Measurements from ENCODE around the gene GABRG3.
"Not testable (repeated sequence)": the region's sequence is repeated elsewhere in the genome, so short reads cannot be mapped to it uniquely, and the experiment has no call there.

Gene GABRG3

DNA sequence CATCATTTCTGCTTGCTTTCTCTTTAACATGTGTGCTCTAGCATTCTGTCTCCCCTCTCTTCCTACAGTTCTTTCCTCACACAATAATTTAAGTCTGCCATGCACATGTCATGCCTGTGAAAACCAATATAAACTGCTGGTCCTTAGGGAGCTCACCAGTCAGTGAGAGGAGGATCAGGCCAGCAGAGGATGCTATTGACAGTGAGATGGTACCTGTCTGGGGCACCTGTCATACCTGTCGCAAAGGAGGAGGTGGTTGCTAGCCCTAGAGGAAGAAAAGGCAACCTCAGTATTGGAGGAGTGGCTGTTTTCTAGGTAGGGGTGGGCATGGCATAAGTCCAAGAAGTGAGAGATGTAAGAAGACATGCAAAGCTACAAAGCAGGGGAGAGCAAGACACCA, 194.6 kb downstream of the GABRG3 start:
- H3K27ac ChIP-seq: no peak overlapping the region
- no peak overlapping the region for H3K4me3 ChIP-seq

DNA sequence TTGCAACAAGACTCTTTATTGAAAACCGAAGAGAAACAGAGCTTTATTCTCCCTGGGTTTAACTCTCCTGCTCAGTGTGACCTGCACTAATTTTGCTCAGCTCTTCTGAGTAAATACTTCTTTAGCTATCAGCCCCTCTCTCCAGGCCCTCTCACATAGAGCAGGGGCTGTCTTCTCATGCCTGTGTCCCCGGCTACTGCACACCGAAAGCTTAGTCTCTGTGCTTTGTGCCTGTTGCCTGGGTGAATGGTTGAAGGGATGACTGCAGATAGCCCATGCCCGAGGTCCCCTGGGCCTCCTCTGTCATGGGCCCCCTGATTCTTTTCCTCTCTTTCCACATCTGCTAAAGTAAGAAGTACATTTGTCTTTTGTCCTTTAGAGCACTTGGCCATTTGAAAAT, 195.9 kb downstream of the GABRG3 start:
- no peak overlapping the region for H3K27ac ChIP-seq
- H3K4me3 ChIP-seq: no peak overlapping the region

DNA sequence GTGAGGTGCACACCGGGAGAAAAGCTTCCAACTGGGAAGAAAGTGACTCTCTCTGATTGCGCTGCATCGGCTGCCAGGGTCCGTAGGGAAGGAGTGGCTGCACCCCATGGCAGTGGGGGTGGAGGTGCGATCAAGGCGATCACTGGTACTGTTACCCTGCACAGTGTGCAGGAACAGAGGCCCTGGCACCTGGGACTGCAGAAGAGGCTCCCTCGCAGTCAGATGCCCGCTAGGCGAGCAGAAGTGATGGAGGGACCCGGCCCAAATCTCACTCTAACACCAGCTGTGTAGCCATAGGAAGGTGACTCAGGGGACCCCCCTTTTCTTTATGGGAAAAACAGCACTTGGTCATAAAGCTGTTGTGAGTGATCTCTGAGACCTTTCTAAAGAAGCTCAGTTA, 196.8 kb downstream of the GABRG3 start:
- no peak overlapping the region for H3K4me3 ChIP-seq
- H3K27ac ChIP-seq: no peak overlapping the region

DNA sequence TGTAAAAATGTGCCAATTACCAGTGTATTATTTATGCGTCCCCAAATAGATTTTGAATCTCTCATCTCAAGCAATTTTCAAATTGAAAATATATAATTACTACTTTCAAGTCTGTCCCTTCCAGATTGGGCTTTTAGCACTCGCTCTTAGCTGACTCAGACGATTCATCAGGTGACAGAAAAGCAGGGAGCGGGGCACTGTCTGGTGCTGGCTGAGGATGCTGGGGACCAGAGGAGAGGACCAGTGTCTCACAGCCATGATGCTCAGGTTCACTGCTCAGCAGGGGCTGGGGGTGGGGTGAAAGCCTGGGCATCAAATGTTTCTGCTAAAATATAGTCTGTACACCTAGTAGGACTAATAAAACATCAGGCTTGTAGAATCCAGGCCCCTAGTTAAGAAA, 199.9 kb downstream of the GABRG3 start:
- H3K4me3 ChIP-seq: no peak overlapping the region
- H3K27ac ChIP-seq: no peak overlapping the region

DNA sequence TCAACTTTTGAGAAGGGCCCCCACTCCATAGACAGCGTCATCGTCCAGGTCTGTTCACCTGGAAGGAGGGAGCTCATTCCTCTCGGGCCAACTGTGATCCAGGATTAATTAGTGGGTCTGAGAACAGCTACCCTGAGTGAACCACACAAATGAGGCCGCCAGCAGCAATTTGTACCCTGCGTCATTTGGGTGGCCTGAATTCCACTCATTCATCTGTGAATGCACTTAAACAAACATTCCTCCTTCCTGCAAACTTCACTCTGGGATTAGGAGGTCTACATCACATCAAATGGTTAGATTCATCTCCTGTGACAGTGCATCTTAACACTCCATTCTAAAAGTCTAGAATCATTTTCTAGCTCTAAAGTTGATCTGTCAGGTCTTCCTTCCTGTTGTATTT, 201.8 kb downstream of the GABRG3 start:
- no peak overlapping the region for H3K4me3 ChIP-seq
- no peak overlapping the region for H3K27ac ChIP-seq

DNA sequence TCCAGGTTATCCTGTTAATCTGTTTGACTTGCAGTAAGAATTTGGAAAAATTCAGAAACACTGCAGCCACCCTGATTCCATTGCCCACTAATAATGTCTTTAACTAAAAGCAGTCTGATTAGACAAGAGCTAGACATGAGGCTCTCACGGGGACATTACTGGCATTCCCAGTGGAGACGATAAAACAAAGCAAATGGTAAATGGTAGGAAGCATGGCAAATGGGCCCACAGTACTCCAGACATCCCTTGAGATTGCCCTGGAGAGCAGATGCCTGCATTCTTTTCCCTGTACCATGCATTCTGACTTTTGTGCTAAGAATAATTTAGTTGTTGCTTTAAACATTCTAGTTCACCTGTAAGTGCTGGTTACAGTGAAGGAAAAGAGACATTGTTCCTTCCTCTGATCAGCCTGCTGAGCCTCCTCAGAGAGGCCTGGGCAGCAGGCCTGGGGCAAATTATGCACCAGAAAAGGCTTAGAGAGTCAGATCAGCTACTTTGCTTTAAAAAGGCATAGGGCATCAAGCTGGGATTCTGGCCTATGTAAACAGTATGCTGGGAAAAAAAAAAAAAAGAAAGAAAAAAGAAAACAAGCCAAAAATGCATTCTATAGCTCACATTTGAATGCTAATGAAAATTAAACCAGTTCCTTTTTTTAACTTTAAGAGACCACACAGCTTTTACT, 204.6 kb downstream of the GABRG3 start:
- H3K27ac ChIP-seq: no peak overlapping the region
- no peak overlapping the region for H3K4me3 ChIP-seq

DNA sequence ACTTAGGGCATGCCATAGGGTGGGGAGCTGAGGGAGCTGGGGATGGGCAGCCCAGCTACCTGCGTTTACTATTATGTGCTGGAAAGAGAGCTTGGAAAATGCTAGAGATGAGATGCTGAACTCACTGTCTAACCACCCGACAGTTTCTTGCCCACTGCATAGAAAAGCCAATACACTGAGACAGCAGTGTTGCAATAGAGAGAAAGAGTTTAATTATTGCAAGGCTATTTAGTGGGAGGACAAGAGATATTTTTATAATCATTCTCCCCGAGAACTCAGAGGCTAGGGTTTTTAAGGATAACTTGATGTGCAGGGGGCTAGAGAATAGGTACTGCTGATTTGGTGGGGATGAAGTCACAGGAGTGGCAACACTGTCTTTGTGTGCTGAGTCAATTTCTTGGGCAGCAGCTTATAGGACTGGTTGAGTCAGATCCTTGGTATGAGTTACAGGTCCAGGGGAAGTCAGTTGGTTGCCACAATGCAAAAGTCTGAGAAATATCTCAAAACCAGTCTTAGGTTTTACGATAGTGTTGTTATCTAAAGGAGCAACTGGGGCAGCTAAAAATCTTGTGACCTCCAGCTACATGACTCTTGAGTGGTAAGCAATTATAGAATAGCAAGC, 205.9 kb downstream of the GABRG3 start:
- Histone ChIP-seq H3K4me3 (no peak overlapping the region), H3K27ac (no peak overlapping the region)

DNA sequence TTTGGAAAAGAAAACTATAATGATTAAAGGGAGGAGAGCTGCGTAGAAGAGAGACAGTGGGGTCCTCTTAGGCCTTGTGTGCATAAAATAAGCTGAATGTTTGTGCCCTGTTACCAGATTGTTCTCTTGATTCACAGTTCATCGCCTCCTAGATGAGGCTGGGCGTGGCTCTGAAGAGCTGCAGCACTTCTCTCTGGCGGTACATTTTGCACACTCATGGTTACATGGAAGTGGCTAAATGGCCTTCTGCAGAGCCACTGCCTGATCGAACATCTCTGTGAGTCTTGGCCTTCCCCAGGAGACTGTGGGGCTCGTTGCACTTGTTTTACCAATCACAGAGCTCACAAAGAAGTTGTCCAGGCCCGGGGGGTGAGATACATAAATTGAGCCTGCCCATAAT, 208.8 kb downstream of the GABRG3 start:
- Histone ChIP-seq H3K4me3 (no peak overlapping the region), H3K27ac (no peak overlapping the region)

DNA sequence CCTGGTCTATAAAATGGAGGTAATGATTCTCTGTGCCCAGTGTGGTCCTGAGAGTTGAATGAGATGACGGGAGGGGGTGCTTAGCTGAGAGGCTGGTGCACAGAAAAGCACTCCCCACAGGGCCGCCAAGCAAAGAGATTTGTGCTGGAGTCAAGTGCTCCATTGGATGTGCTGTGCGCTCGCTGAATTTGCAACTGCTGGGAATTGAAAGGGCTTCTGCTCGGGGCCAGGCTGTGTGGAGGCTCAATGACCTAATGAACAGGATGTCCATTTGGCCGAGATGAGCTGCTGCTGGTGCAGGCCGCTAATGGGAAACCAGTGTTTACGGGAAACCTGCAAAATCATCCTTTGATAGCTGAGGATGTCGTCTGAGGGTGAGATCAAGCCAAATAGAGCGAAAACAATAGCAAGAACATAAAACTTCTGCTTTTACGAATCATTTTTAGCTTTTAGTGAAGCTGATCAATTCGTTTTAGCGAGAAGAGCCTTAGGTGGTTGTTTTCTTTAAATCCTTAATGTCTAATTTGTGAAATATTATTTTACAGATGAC, 211.7 kb downstream of the GABRG3 start:
- no peak overlapping the region for H3K27ac ChIP-seq

DNA sequence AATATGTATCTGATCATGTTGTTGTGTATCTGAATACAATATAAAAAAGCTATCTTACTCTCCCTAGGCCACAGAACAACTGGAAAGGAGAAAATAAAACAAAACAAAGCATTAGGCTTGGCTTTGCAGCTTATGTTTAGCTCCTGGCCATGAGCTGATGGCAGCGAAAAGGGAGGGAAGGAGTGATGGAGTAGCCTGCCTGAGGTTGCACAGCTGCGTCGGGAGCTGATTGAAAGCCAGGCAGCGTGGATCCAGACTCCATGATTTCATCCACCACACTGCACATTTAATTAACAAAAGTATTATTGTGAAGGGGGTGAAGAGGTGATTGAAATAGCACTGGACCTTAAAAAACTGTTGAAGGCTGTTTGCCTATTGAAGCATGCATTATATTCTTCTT, 212.2 kb downstream of the GABRG3 start:
- Histone ChIP-seq H3K4me3 (no peak overlapping the region), H3K27ac (no peak overlapping the region)

More for the DNA sequence above, 211.7 kb downstream of the GABRG3 start:
- no peak overlapping the region for H3K4me3 ChIP-seq

DNA sequence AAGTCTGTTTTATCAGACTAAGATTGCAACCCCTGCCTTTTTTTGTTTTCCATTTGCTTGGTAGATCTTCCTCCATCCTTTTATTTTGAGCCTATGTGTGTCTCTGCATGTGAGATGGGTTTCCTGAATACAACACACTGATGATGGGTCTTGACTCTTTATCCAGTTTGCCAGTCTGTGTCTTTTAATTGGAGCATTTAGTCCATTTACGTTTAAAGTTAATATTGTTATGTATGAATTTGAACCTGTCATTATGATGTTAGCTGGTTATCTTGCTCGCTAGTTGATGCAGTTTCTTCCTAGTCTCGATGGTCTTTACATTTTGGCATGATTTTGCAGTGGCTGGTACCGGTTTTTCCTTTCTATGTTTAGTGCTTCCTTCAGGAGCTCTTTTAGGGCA, 220.5 kb downstream of the GABRG3 start:
- H3K27ac ChIP-seq, H3K4me3 ChIP-seq: not testable (repeated sequence)

DNA sequence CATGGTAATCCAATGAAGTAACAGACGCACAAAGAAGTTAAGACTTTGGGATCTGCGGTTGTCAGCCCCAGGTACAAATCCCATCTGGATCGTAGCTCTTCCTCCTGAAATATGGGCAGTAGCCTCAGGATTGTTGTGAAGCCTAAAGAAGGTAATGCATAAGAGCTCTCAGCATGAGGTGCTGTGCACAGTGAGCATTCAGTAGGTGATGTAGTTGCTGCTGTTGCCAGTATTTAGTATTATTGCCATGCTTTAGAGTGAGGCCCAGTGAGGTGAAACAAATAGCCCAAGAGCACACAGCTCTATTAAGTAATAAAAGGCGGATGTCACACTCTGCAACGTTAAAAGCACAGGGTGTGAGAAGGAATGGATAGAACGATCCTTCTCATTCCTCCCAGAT, 225.7 kb downstream of the GABRG3 start:
- Histone ChIP-seq H3K27ac (no peak overlapping the region), H3K4me3 (no peak overlapping the region)

DNA sequence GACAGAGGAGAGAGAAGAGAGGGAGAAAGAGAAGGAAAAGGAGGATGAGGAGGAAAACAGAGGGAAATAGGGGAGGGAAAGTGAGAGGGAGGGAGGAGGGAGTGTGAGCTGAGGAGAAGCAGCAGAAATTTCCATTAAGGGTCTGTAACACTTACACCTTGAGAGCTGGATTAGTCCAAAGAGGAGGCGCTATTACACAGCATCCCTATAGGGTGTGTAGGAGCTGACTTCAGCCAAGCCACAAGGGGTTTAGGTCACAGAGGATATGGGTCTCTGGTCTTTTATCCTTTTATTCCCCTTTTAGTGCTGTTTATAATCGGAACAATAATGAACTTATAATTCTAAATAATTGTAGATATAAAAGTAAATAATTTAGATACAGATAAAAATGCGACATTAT, 230.4 kb downstream of the GABRG3 start:
- no peak overlapping the region for H3K27ac ChIP-seq
- H3K4me3 ChIP-seq: no peak overlapping the region

DNA sequence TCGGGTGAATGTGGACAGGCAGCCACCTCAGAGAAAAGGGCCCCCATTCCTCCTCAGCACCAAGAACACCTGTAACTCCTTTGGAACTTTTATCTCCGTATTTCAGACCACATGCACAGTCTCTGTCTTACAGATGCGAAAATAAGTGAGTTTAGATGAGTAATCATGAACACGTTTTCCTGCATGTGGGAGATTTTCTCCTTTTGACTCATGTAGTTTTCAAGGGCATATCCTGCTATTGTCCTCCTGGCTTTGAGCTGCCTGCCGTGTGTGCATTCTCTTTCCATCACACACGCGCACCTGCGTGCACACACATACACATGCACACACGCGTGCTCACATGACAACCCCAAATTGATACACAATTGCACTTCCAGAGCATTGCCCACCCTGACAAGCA, 239.2 kb downstream of the GABRG3 start:
- no peak overlapping the region for H3K4me3 ChIP-seq
- no peak overlapping the region for H3K27ac ChIP-seq

DNA sequence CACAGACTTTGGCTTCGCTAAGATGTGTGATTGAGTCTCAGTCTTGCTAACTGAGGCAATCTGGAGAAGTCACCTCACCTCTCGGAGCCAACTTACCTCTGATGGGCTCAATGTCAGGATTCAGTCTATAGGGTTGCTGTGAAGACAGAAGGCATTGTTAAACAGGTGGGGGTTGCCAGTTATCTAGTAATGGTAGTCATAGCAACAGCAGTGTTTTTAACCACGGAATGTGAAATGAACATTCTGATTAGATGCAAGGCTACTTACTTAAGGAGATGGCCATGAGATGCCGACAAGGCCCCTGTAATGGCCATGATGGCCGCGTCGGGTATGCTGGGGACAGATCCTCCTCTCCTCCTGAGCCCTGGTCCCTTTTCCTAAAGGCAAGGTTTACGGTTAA, 243.1 kb downstream of the GABRG3 start:
- no peak overlapping the region for H3K27ac ChIP-seq
- no peak overlapping the region for H3K4me3 ChIP-seq

DNA sequence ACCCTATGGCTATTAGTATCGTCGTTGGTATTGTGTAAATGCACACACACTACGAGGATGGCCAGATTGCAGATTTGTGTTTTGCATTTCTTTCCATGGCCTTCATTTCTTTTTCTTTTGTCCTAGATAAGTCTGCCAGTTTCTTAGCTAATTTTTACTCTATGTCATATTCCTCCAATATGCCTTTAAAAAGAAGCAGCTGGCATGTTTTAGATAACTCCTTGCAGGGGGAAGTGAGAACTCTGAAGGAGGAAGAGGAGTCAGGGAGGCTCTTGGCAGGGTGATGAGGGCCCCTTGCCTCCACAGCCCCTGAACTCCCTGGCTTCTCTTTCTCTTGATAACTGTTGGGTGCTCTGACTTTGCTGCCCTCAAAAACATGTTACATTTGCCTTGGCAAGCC, 244.0 kb downstream of the GABRG3 start:
- Histone ChIP-seq H3K27ac (no peak overlapping the region), H3K4me3 (no peak overlapping the region)

DNA sequence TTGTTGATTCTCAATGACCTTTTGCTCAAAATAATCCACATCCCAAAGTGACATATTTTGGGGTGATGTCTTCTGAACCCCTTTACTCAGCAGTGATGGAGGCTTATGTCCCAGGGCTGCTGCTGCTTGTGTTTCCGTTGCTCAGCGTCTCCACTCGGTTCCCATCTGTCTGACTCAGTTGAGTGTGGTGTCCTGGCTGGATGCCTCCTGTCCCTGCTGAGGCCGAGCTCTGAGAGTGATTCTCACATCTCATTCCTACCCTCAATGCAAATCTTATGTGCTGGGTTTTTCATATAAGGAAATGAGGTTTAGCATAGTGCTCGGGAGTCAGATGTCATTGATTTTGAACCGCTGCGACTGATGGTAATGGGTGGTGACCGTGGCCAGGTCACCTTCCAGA, 247.4 kb downstream of the GABRG3 start:
- Histone ChIP-seq H3K27ac (no peak overlapping the region), H3K4me3 (no peak overlapping the region)

DNA sequence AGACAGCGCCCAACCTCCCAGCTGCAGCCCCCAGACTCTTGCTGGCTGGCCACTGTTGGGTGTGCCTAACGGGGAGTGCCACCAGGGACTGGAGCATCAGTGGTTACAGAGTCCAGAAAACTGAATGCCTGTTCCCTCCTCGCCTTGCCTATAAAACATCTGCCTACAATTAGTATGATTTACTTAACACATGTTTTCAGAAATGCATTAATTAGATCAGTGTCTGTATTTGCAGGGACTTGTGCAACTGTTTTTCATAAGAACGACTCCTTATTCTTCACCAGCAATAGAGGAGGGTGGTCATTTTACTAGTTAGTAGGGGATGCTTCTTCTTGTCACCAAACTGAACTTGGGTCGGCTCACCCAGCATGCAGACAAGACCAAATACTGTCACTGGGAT, 248.7 kb downstream of the GABRG3 start:
- Histone ChIP-seq H3K4me3 (no peak overlapping the region), H3K27ac (no peak overlapping the region)

DNA sequence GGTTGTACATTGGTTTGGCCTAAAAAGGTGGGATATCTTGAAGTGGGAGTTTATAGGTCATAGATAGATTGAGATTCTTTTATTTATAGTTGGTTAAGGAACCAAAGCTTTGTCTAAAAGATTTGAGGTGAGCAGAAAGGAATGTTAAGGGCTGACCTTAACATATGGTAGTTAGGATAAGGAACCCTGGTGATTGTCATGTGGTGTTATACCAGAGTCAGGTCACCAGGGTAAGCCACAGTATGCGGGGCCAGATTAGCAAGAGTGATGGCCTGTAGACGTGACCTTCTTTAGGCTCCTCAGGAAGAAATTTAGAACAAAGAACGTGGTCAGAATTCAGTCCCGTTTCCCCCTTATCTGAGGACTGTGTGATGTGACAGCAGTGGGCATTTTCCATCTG, 249.2 kb downstream of the GABRG3 start:
- H3K27ac ChIP-seq: no peak overlapping the region
- no peak overlapping the region for H3K4me3 ChIP-seq

DNA sequence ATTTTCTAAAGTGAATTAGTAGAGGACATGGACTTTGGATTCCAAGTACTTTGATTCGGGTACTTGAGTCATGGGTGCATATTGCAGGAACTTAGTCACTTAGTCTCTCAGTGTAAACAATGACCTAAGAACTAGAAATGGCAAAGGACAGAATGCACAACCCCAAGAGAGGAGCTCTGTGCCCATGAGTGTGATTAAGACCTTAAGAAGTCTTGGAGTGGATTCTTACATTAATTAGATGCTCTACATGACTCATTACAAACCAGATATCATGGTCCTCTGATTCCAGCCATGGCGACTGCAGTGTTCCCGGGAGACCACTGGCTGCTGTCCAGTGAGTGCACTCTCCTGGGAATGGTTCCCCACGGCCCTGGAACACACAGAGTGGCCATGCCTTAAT, 251.5 kb downstream of the GABRG3 start:
- no peak overlapping the region for H3K4me3 ChIP-seq
- no peak overlapping the region for H3K27ac ChIP-seq

DNA sequence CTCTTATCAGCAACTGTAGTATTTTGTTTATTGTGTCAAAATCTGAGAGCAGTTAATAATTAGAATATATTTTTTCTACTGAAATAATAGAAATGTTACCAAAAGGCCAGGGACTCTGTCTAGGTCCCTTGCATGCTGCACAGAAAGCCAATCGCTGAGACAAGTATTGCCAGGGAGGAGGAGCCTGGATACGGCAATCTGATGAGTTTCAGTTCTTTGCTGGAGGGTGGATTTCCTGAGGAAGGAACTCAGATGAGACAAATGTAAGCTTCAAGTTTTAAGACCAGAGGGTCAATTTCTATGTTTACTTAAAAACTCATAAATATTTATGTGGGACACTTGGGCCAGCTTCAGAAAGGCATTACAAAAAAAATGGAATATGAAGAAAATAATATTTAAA, 252.2 kb downstream of the GABRG3 start:
- Histone ChIP-seq H3K27ac (no peak overlapping the region), H3K4me3 (no peak overlapping the region)

DNA sequence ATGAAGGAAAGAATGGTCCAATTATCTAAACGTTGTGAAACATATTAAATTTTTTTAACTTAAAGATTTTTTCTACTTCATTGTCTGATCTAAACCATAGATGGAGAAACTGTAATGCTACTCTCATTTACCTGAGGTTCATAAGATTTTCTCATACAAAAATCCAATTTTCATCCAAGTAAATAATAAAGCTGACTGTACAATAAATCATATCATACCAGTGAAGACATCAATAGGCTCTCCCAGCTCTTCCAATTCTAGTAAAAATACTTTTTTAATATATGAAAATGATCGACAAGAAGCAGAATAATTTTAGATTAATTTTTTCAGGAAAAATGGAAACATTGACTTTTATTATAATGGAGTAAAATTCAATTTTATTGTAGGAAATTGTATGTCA, 260.8 kb downstream of the GABRG3 start:
- Histone ChIP-seq H3K4me3 (no peak overlapping the region), H3K27ac (no peak overlapping the region)

Measured in skin epidermis (tissue), 12 donors.